K562 (cell line): ENCODE measurements around the gene SLC5A5. TPM values are rescaled to one million over a fixed set of nuclear protein-coding genes. Genes with fewer than 3 reads are reported as not detected.

ENCODE experiments used
- ATAC-seq: fragments of 200-7000 bp; cut with Tn5 transposase; 3 replicates; pipeline ENCODE4 v1.9.1; 2020; ENCODE audit warnings: moderate library complexity
- BruUV-seq: library from RNA; stranded (reverse); fragments of 400-500 nt; replicated peaks from 2 replicates; lab custom pipeline; 2021; lab: Mats Ljungman, UMichigan
- CTCF ChIA-PET: fragments of 300-600 bp; formaldehyde crosslinking; extraction: SDS; loops from one replicate; lab custom pipeline; 2021; ENCODE audit warnings: low intra/inter-chr PET ratio; lab: Yijun Ruan, JAX
- POLR2A ChIA-PET: fragments of 300-600, 350-650 bp; sonication (Branson Sonifier 250); formaldehyde crosslinking; extraction: SDS; loops from one replicate; lab custom pipeline; 2021; ENCODE audit warnings: antibody characterized with exemption, inconsistent platforms; lab: Yijun Ruan, JAX
- DNase-seq, 4 experiments: peaks; one replicate each; pipeline versions ENCODE4 v3.0.0 to v3.0.0-alpha.2; 2011 to 2018; ENCODE audit warnings: low spot score in 3 of 4, mixed read lengths in 3 of 4; ENCODE audit errors: extremely low read depth in 1 of 4
- FAIRE-seq: peaks from 2 replicates; lab custom pipeline; 2011; peaks lifted over from hg19 to GRCh38; lab: Jason Lieb, UNC
- H2AFZ ChIP-seq: 2 replicates; pipeline ENCODE4 v1.6.0; 2011; ENCODE audit warnings: low read depth, low read length, control low read depth, inconsistent platforms
- H3K27ac ChIP-seq: fragments of 200-600 bp; 3 replicates; pipeline ENCODE4 v1.8.0; 2011; ENCODE audit warnings: low read depth, mild to moderate bottlenecking, control low read depth, inconsistent platforms, low read length, moderate library complexity, mixed read lengths; ENCODE audit errors: extremely low read depth
- H3K27me3 ChIP-seq, 2 experiments: fragments of 300-600 bp in 1 of 2; 2 replicates in 1 of 2; 3 replicates in 1 of 2; pipeline versions ENCODE4 v1.6.0 to v1.8.0; 2011; ENCODE audit warnings: inconsistent platforms in 2 of 2, low read length in 2 of 2, mild to moderate bottlenecking in 1 of 2, mixed read lengths in 1 of 2, moderate library complexity in 1 of 2; ENCODE audit not compliant: control insufficient read depth in 2 of 2, insufficient read depth in 2 of 2
- H3K36me3 ChIP-seq: fragments of 300-600 bp; 3 replicates; pipeline ENCODE4 v1.8.0; 2011; ENCODE audit warnings: mild to moderate bottlenecking, low read length, inconsistent platforms; ENCODE audit not compliant: control insufficient read depth, insufficient read depth
- H3K4me1 ChIP-seq, 2 experiments: fragments of 200-600 bp in 1 of 2; replicated peaks in 1 of 2; 2 replicates in 1 of 2; 3 replicates in 1 of 2; pipeline versions ENCODE4 v1.5.1 to v1.8.0; 2011; ENCODE audit warnings: inconsistent platforms in 2 of 2, low read length in 2 of 2, mild to moderate bottlenecking in 1 of 2, mixed read lengths in 1 of 2, moderate library complexity in 1 of 2; ENCODE audit not compliant: control insufficient read depth in 2 of 2, insufficient read depth in 2 of 2
- H3K4me2 ChIP-seq: 2 replicates; pipeline ENCODE4 v1.6.1; 2011; ENCODE audit warnings: low read length, control low read depth, inconsistent platforms, mixed read lengths; ENCODE audit not compliant: insufficient read depth
- H3K4me3 ChIP-seq: fragments of 200-600 bp; sonication (generic), shearing (Covaris generic); 2 replicates; pipeline ENCODE4 v1.5.1; 2016; ENCODE audit warnings: control low read depth, inconsistent platforms
- H3K79me2 ChIP-seq: fragments of 200-600 bp; 3 replicates; pipeline ENCODE4 v1.8.0; 2011; ENCODE audit warnings: low read length, inconsistent platforms; ENCODE audit not compliant: control insufficient read depth, insufficient read depth
- H3K9ac ChIP-seq, 2 experiments: 2 replicates each; pipeline versions ENCODE4 v1.6.0 to v1.6.1; 2011; ENCODE audit warnings: low read depth in 2 of 2, low read length in 2 of 2, control low read depth in 1 of 2, inconsistent platforms in 1 of 2, mild to moderate bottlenecking in 1 of 2, mixed read lengths in 1 of 2; ENCODE audit not compliant: insufficient read depth in 1 of 2
- H3K9me1 ChIP-seq: one replicate; pipeline ENCODE4 v1.6.0; 2011; ENCODE audit warnings: inconsistent platforms, mild to moderate bottlenecking, low read length, moderate library complexity; ENCODE audit not compliant: control insufficient read depth, insufficient read depth
- H3K9me3 ChIP-seq: replicated peaks from 2 replicates; pipeline ENCODE4 v1.5.1; 2011; ENCODE audit warnings: low read depth, low read length, inconsistent platforms; ENCODE audit not compliant: control insufficient read depth, insufficient read depth
- H4K20me1 ChIP-seq: replicated peaks from 2 replicates; pipeline ENCODE4 v1.6.1; 2011; ENCODE audit warnings: low read length, inconsistent platforms, mixed read lengths; ENCODE audit not compliant: control insufficient read depth, insufficient read depth
- CBFA2T2 ChIP-seq: fragments of 450-650 bp; conservative IDR thresholded peaks from 2 replicates; pipeline ENCODE4 v1.6.1; 2017; ENCODE audit warnings: mild to moderate bottlenecking
- CBX1 ChIP-seq: sonication (generic); IDR thresholded peaks from 2 replicates; pipeline ENCODE4 v1.6.1; 2016; ENCODE audit warnings: antibody characterized with exemption, low read depth, mild to moderate bottlenecking
- IFI16 ChIP-seq: fragments of 250-450 bp; sonication (Bioruptor Pico); IDR thresholded peaks from 2 replicates; pipeline ENCODE4 v2.1.2; 2022; ENCODE audit warnings: mild to moderate bottlenecking, inconsistent platforms
- IRF1 ChIP-seq: sonication (generic); formaldehyde crosslinking; IDR thresholded peaks from 2 replicates; pipeline ENCODE4 v1.8.0; 2022; ENCODE audit warnings: missing genetic modification reagents, mild to moderate bottlenecking, borderline replicate concordance
- KAT7 ChIP-seq: sonication (generic); formaldehyde crosslinking; IDR thresholded peaks from 2 replicates; pipeline ENCODE4 v1.8.0; 2022; ENCODE audit warnings: missing genetic modification reagents, mild to moderate bottlenecking, borderline replicate concordance
- NCOA1 ChIP-seq: fragments of 450-650 bp; IDR thresholded peaks from 2 replicates; pipeline ENCODE4 v1.6.1; 2016; ENCODE audit warnings: low read depth
- POLR2AphosphoS2 ChIP-seq: IDR thresholded peaks from 2 replicates; pipeline ENCODE4 v1.6.1; 2012; ENCODE audit warnings: low read length, improper control_type of control experiment
- TFAP4 ChIP-seq: sonication (generic); formaldehyde crosslinking; IDR thresholded peaks from 2 replicates; pipeline ENCODE4 v1.8.0; 2022; ENCODE audit warnings: missing genetic modification reagents, mild to moderate bottlenecking, moderate library complexity, borderline replicate concordance
- ZBTB7A ChIP-seq: IDR thresholded peaks from 2 replicates; pipeline ENCODE4 v1.6.1; 2011; ENCODE audit warnings: low read depth, mild to moderate bottlenecking, low read length, moderate library complexity, borderline replicate concordance; ENCODE audit not compliant: control insufficient read depth
- ZNF217 ChIP-seq: sonication (generic); formaldehyde crosslinking; IDR thresholded peaks from 2 replicates; pipeline ENCODE4 v1.8.0; 2022; ENCODE audit warnings: mild to moderate bottlenecking, missing genetic modification reagents
- ZNF511 ChIP-seq: sonication (generic); formaldehyde crosslinking; IDR thresholded peaks from 2 replicates; pipeline ENCODE4 v1.8.0; 2022; ENCODE audit warnings: mild to moderate bottlenecking, missing genetic modification reagents
- WGBS: fragments of 100-300 bp; shearing (Covaris generic); methylation state at CpG from one replicate; pipeline ENCODE4 v1.1.6; 2016; ENCODE audit warnings: low coverage, mixed read lengths; ENCODE audit not compliant: insufficient coverage; ENCODE audit errors: missing lambda C conversion rate; 5-methylcytosine and 5-hydroxymethylcytosine counted together
- in situ Hi-C: fragments of 300-500 bp; cut with MboI; formaldehyde crosslinking; loops from 4 replicates; pipeline ENCODE4 v1.15.0; 2018; ENCODE audit warnings: inconsistent platforms, mixed read lengths
- intact Hi-C: fragments of 100-400 bp; cut with micrococcal nuclease; formaldehyde crosslinking; loops from 2 replicates; pipeline ENCODE4 v1.14.2; 2022
- polyA plus RNA-seq, 8 experiments: library from polyadenylated mRNA; depleted of rRNA in 4 of 8; stranded (reverse) in 5 of 8; unstranded in 3 of 8; fragments of >200 nt; fragmentation: Nextera tagmentation in 2 of 8; fragmentation: Illumina TruSeq in 1 of 8; extraction: Ambion mirVana in 2 of 8; extraction: Trizol in 1 of 8; gene quantifications; 2 replicates each; pipeline versions ENCODE4 v1.2.1 to v1.2.3, GENCODE V29; 2011 to 2014; ENCODE audit warnings: inconsistent platforms in 1 of 8, missing spikeins in 1 of 8
- total RNA-seq, 7 experiments: library from RNA; depleted of rRNA in 6 of 7; stranded (reverse); fragments of >200 nt in 6 of 7; fragmentation: Illumina TruSeq in 2 of 7; extraction: Trizol in 2 of 7; gene quantifications; 2 replicates each; pipeline versions ENCODE4 v1.2.1 to v1.2.3, GENCODE V29; 2011 to 2021; ENCODE audit warnings: low replicate concordance in 1 of 7

Gene SLC5A5
- total and polyA plus RNA-seq, 9 of the 15 experiments (the other 6 are each of a cell fraction or from before 2014, with no cell fraction given), result 0.10 to 0.73 (median 0.23) TPM

- TF ChIP-seq IFI16 (CRISPR knock-in tag) (no peak), ZBTB7A (0 out of 2 replicates have a peak, but pooled peaks have one; percentile 37), TFAP4 (CRISPR knock-in tag) (peak; percentile 44; the same call in 1 of the 2 replicates), ZNF217 (no peak), CBFA2T2 (no peak), CBX1 (no peak), KAT7 (CRISPR knock-in tag) (no peak), ZNF511 (CRISPR knock-in tag) (no peak), IRF1 (CRISPR knock-in tag) (no peak)
Observed at GRCh38 chr19:17871878-17872250, at the start of gene SLC5A5 (continued).

GRCh38 chr19:17824339-17824738 is 47.4 kb upstream of the SLC5A5 start:
- 0% methylated on average over 7 of the region's 8 CpGs for WGBS
- POLR2A ChIA-PET, result no interaction called here

More at GRCh38 chr19:17824339-17824738, 47.4 kb upstream of the SLC5A5 start:
- no peaks in the 10 kb centered on the region for H3K36me3 ChIP-seq
- H3K4me3 ChIP-seq, result no peak overlapping the region
- DNase-seq (no peak), ATAC-seq (no peak), FAIRE-seq (no peak)
- H3K4me1 ChIP-seq, result peaks cover 0 to 12% of the 10 kb centered on the region in 2 experiments; a peak in 1 of 5 replicates
- no TSS peak for BruUV-seq
- no peaks in the 10 kb centered on the region for H3K79me2 ChIP-seq
- H2AFZ ChIP-seq, result no peak overlapping the region
- H3K4me2 ChIP-seq, result no peak overlapping the region
- H3K9me1 ChIP-seq, result no peaks in the 10 kb centered on the region
- H3K27ac ChIP-seq, result no peak overlapping the region
- in situ Hi-C loops, result no loop called here
- CTCF ChIA-PET, result no interaction called here
- H4K20me1 ChIP-seq, result no peaks in the 10 kb centered on the region
- no peak for TF ChIP-seq POLR2AphosphoS2
- TF ChIP-seq NCOA1, result no peak
- H3K9me3 ChIP-seq, result no peaks in the 10 kb centered on the region
- no peak overlapping the region; a peak in 1 of 4 replicates for H3K9ac ChIP-seq
- peaks cover 0 to 33% of the 10 kb centered on the region in 2 experiments; a peak in 3 of 5 replicates for H3K27me3 ChIP-seq
- intact Hi-C loops, result no loop called here
